IMR-90 (cell line): Measurements from ENCODE around the gene CHRNG. TPM values are rescaled to one million over a fixed set of nuclear protein-coding genes. Genes with fewer than 3 reads are reported as not detected.

Source experiments
- ATAC-seq: fragments of 200-7000 bp; cut with Tn5 transposase; 2 replicates; pipeline ENCODE4 v1.9.1; 2020; ENCODE audit warnings: low read depth, mild to moderate bottlenecking, moderate library complexity
- BruUV-seq: library from RNA; stranded (reverse); fragments of 400-500 nt; replicated peaks from 2 replicates; lab custom pipeline; 2021; lab: Mats Ljungman, UMichigan
- CTCF ChIA-PET: fragments of 300-600 bp; formaldehyde crosslinking; extraction: SDS; loops from one replicate; lab custom pipeline; 2021; ENCODE audit warnings: antibody characterized with exemption; lab: Yijun Ruan, JAX
- POLR2A ChIA-PET: fragments of 300-600 bp; sonication (Branson Sonifier 250); formaldehyde crosslinking; loops from one replicate; lab custom pipeline; 2022; ENCODE audit warnings: antibody characterized with exemption; ENCODE audit not compliant: unreplicated experiment; lab: Charles Lee
- DNase-seq: peaks from one replicate; pipeline ENCODE4 v3.0.0; 2013
- H2AFZ ChIP-seq: replicated peaks from 2 replicates; pipeline ENCODE3; 2013; ENCODE audit warnings: low read length, mild to moderate bottlenecking; ENCODE audit not compliant: poor library complexity
- H2AK5ac ChIP-seq: 2 replicates; pipeline ENCODE4 v1.6.1; 2013; ENCODE audit warnings: low read depth, low read length, inconsistent platforms
- H2AK9ac ChIP-seq: replicated peaks from 2 replicates; pipeline ENCODE3; 2013; ENCODE audit warnings: mild to moderate bottlenecking, low read depth, low read length, moderate library complexity; ENCODE audit not compliant: poor library complexity
- H2BK120ac ChIP-seq: 2 replicates; pipeline ENCODE4 v1.6.1; 2013; ENCODE audit warnings: low read depth, low read length, inconsistent platforms
- H2BK15ac ChIP-seq: 3 replicates; pipeline ENCODE4 v1.6.1; 2013; ENCODE audit warnings: low read depth, low read length, inconsistent platforms
- H2BK20ac ChIP-seq: 2 replicates; pipeline ENCODE4 v1.6.1; 2013; ENCODE audit warnings: low read depth, mild to moderate bottlenecking, inconsistent platforms, low read length, moderate library complexity
- H2BK5ac ChIP-seq: 2 replicates; pipeline ENCODE4 v1.6.1; 2013; ENCODE audit warnings: mild to moderate bottlenecking, low read depth, low read length, inconsistent platforms; ENCODE audit not compliant: poor library complexity, severe bottlenecking
- H3K14ac ChIP-seq: replicated peaks from 2 replicates; pipeline ENCODE4 v1.6.1; 2013; ENCODE audit warnings: low read depth, low read length, inconsistent platforms
- H3K18ac ChIP-seq: 2 replicates; pipeline ENCODE4 v1.6.1; 2013; ENCODE audit warnings: low read depth, low read length, control low read depth
- H3K23ac ChIP-seq: 2 replicates; pipeline ENCODE4 v1.6.1; 2013; ENCODE audit warnings: low read depth, low read length, inconsistent platforms
- H3K27ac ChIP-seq: 2 replicates; pipeline ENCODE4 v1.5.1; 2013; ENCODE audit warnings: mild to moderate bottlenecking, control low read depth, low read length; ENCODE audit not compliant: insufficient read depth
- H3K27me3 ChIP-seq: 2 replicates; pipeline ENCODE4 v1.6.1; 2013; ENCODE audit warnings: low read length; ENCODE audit not compliant: control insufficient read depth, insufficient read depth
- H3K36me3 ChIP-seq: 2 replicates; pipeline ENCODE4 v1.6.1; 2013; ENCODE audit warnings: low read length, mixed read lengths; ENCODE audit not compliant: control insufficient read depth, insufficient read depth
- H3K4ac ChIP-seq: 2 replicates; pipeline ENCODE4 v1.6.1; 2013; ENCODE audit warnings: low read depth, low read length, inconsistent platforms
- H3K4me1 ChIP-seq: 2 replicates; pipeline ENCODE4 v1.6.1; 2013; ENCODE audit warnings: low read length, mixed read lengths; ENCODE audit not compliant: control insufficient read depth, insufficient read depth
- H3K4me2 ChIP-seq: 2 replicates; pipeline ENCODE4 v1.6.1; 2013; ENCODE audit warnings: low read depth, mild to moderate bottlenecking, control low read depth, low read length, moderate library complexity
- H3K4me3 ChIP-seq: 2 replicates; pipeline ENCODE4 v1.5.1; 2013; ENCODE audit warnings: low read depth, mild to moderate bottlenecking, control low read depth, low read length, moderate library complexity; ENCODE audit not compliant: insufficient read depth
- H3K56ac ChIP-seq: 2 replicates; pipeline ENCODE4 v1.6.1; 2013; ENCODE audit warnings: low read length, inconsistent platforms; ENCODE audit not compliant: insufficient read depth; ENCODE audit errors: extremely low read depth
- H3K79me1 ChIP-seq, 2 experiments: 2 replicates each; pipeline ENCODE4 v1.6.1; 2013; ENCODE audit warnings: low read length in 2 of 2, inconsistent platforms in 1 of 2, low read depth in 1 of 2
- H3K9ac ChIP-seq: 2 replicates; pipeline ENCODE4 v1.6.1; 2013; ENCODE audit warnings: low read depth, low read length, control low read depth
- H3K9me1 ChIP-seq: 2 replicates; pipeline ENCODE4 v1.6.1; 2013; ENCODE audit warnings: low read length, inconsistent platforms; ENCODE audit not compliant: insufficient read depth
- H3K9me3 ChIP-seq: 2 replicates; pipeline ENCODE4 v1.6.1; 2013; ENCODE audit warnings: low read length; ENCODE audit not compliant: control insufficient read depth, insufficient read depth
- H4K20me1 ChIP-seq: 2 replicates; pipeline ENCODE4 v1.6.1; 2013; ENCODE audit warnings: low read length, inconsistent platforms; ENCODE audit not compliant: insufficient read depth
- H4K5ac ChIP-seq: 2 replicates; pipeline ENCODE4 v1.6.1; 2013; ENCODE audit warnings: mild to moderate bottlenecking, low read depth, low read length, control low read depth
- H4K8ac ChIP-seq, 2 experiments: 2 replicates each; pipeline ENCODE4 v1.6.1; 2013; ENCODE audit warnings: low read depth in 2 of 2, low read length in 2 of 2, control low read depth in 1 of 2, inconsistent platforms in 1 of 2
- H4K91ac ChIP-seq: 2 replicates; pipeline ENCODE4 v1.6.1; 2013; ENCODE audit warnings: low read depth, low read length, inconsistent platforms; ENCODE audit not compliant: insufficient read depth
- BHLHE40 ChIP-seq: fragments of 150-350 bp; IDR thresholded peaks from 2 replicates; pipeline ENCODE4 v1.6.1; 2016; ENCODE audit warnings: mild to moderate bottlenecking, low read depth, low read length
- CEBPB ChIP-seq: IDR thresholded peaks from 2 replicates; pipeline ENCODE4 v1.6.1; 2012; ENCODE audit warnings: low read depth, low read length, improper control_type of control experiment
- CHD1 ChIP-seq: IDR thresholded peaks from 2 replicates; pipeline ENCODE4 v1.6.1; 2012; ENCODE audit warnings: low read depth, low read length, improper control_type of control experiment
- CTCF ChIP-seq: conservative IDR thresholded peaks from 2 replicates; pipeline ENCODE4 v1.5.1; 2012; ENCODE audit warnings: mild to moderate bottlenecking, low read depth, low read length, improper control_type of control experiment
- ELK1 ChIP-seq: fragments of 150-350 bp; IDR thresholded peaks from 2 replicates; pipeline ENCODE4 v1.6.1; 2016; ENCODE audit warnings: low read depth, mild to moderate bottlenecking, low read length, moderate library complexity, borderline replicate concordance
- FOS ChIP-seq: fragments of 150-350 bp; IDR thresholded peaks from 2 replicates; pipeline ENCODE4 v1.6.1; 2016; ENCODE audit warnings: low read depth, low read length
- MAFK ChIP-seq: IDR thresholded peaks from 2 replicates; pipeline ENCODE4 v1.6.1; 2012; ENCODE audit warnings: low read depth, low read length, improper control_type of control experiment
- MAZ ChIP-seq: IDR thresholded peaks from 2 replicates; pipeline ENCODE4 v1.6.1; 2012; ENCODE audit warnings: low read depth, mild to moderate bottlenecking, low read length, improper control_type of control experiment, moderate library complexity, borderline replicate concordance
- MXI1 ChIP-seq: IDR thresholded peaks from 2 replicates; pipeline ENCODE4 v1.6.1; 2012; ENCODE audit warnings: low read depth, mild to moderate bottlenecking, low read length, moderate library complexity, borderline replicate concordance
- NFE2L2 ChIP-seq: fragments of 150-350 bp; IDR thresholded peaks from 2 replicates; pipeline ENCODE4 v1.6.1; 2016; ENCODE audit warnings: low read depth, mild to moderate bottlenecking, low read length
- POLR2A ChIP-seq: IDR thresholded peaks from 2 replicates; pipeline ENCODE4 v1.6.1; 2012; ENCODE audit warnings: mild to moderate bottlenecking, low read depth, low read length
- RCOR1 ChIP-seq: IDR thresholded peaks from 2 replicates; pipeline ENCODE4 v1.6.1; 2012; ENCODE audit warnings: mild to moderate bottlenecking, low read length, improper control_type of control experiment; ENCODE audit not compliant: insufficient replicate concordance
- RFX5 ChIP-seq: IDR thresholded peaks from 2 replicates; pipeline ENCODE4 v1.8.0; 2012; ENCODE audit warnings: low read depth, mild to moderate bottlenecking, low read length, moderate library complexity
- SMC3 ChIP-seq: fragments of 150-350 bp; IDR thresholded peaks from 2 replicates; pipeline ENCODE4 v1.6.1; 2016; ENCODE audit warnings: low read depth, mild to moderate bottlenecking, antibody characterized with exemption, low read length, moderate library complexity
- USF2 ChIP-seq: fragments of 150-350 bp; IDR thresholded peaks from 2 replicates; pipeline ENCODE4 v1.6.1; 2017; ENCODE audit warnings: mild to moderate bottlenecking, antibody characterized with exemption, low read length, low read depth
- WGBS, 2 experiments: methylation state at CpG; one replicate each; pipeline versions ENCODE4 v1.1.5 to v1.1.7; 2013; ENCODE audit warnings: missing lambda C conversion rate in 2 of 2; ENCODE audit not compliant: insufficient read length in 1 of 2; ENCODE audit errors: extremely low coverage in 2 of 2; 5-methylcytosine and 5-hydroxymethylcytosine counted together
- dilution Hi-C: fragments of 300-500 bp; cut with HindIII; formaldehyde crosslinking; loops from one replicate; pipeline ENCODE4 v1.14.3; 2018; ENCODE audit warnings: low sequenced_read_pairs; ENCODE audit not compliant: unreplicated experiment
- in situ Hi-C: fragments of 300-500 bp; cut with MboI; formaldehyde crosslinking; loops from 3 replicates; pipeline ENCODE4 v1.14.3; 2019; ENCODE audit warnings: low sequenced_read_pairs, inconsistent platforms, mixed read lengths
- intact Hi-C: fragments of 100-400 bp; cut with micrococcal nuclease; formaldehyde crosslinking; loops from 2 replicates; pipeline ENCODE4 v1.10.0; 2022
- polyA plus RNA-seq, 3 experiments: library from polyadenylated mRNA; depleted of rRNA; stranded (reverse); fragments of >200 nt; gene quantifications; 2 replicates each; pipeline ENCODE4 v1.2.3, GENCODE V29; 2012; ENCODE audit warnings: low replicate concordance in 1 of 3
- total RNA-seq: library from RNA; depleted of rRNA; stranded (reverse); fragments of >200 nt; gene quantifications from 2 replicates; pipeline ENCODE4 v1.2.3, GENCODE V29; 2012

Gene CHRNG
- total and polyA plus RNA-seq, 2 of the 4 experiments (the other 2 are of a cell fraction) = not detected

GRCh38 chr2:232573771-232574435, 34.4 kb downstream of the CHRNG start:
- peak overlapping the region; percentile 20; the same call in 1 of the 2 replicates for H2AK5ac ChIP-seq
- H3K4me1 ChIP-seq = peaks cover 6% of the 10 kb centered on the region; the same call in 1 of the 2 replicates
- ATAC-seq (no peak), DNase-seq (no peak)
- 0 out of 2 replicates have a peak overlapping the region, but pooled peaks have one; percentile 29 for H3K23ac ChIP-seq
- no CpG with 5 or more reads among the region's 8 CpGs for WGBS, 2 experiments
- no peak overlapping the region for H2AFZ ChIP-seq
- no peaks in the 10 kb centered on the region for H3K9me3 ChIP-seq
- H3K9me1 ChIP-seq = peaks cover 11% of the 10 kb centered on the region; the same call in 1 of the 2 replicates
- H3K9ac ChIP-seq = no peak overlapping the region
- in situ Hi-C loops (no loop called here), intact Hi-C loops (no loop called here), dilution Hi-C loops (no loop called here)
- no peak overlapping the region for H2BK20ac ChIP-seq
- no TSS peak for BruUV-seq
- H4K8ac ChIP-seq = peak overlapping the region in 1 of 2 experiments; percentile 30; a peak in 2 of 4 replicates
- H3K18ac ChIP-seq = peak overlapping the region; percentile 36; the same call in 1 of the 2 replicates
- peaks cover 6 to 29% of the 10 kb centered on the region in 2 experiments; a peak in 2 of 4 replicates for H3K79me1 ChIP-seq
- TF ChIP-seq POLR2A (no peak), CTCF (no peak), MXI1 (no peak), USF2 (no peak), CEBPB (no peak), NFE2L2 (no peak), MAFK (no peak), FOS (no peak), RFX5 (no peak), BHLHE40 (no peak), RCOR1 (no peak), ELK1 (no peak), CHD1 (no peak), SMC3 (no peak), MAZ (no peak)
- no peaks in the 10 kb centered on the region for H3K27me3 ChIP-seq
- POLR2A ChIA-PET = no interaction called here
- CTCF ChIA-PET = no interaction called here
- H3K14ac ChIP-seq = no peak overlapping the region
- H3K27ac ChIP-seq = no peak overlapping the region
- H2BK15ac ChIP-seq = no peak overlapping the region
- peak overlapping the region; percentile 60 for H2BK5ac ChIP-seq
- H2BK120ac ChIP-seq = peak overlapping the region; percentile 44; the same call in 1 of the 2 replicates
- peak overlapping the region; percentile 24; the same call in 1 of the 2 replicates for H3K4ac ChIP-seq
- H2AK9ac ChIP-seq = peak overlapping the region; percentile 4
- no peaks in the 10 kb centered on the region for H4K20me1 ChIP-seq
- H3K56ac ChIP-seq = no peak overlapping the region
- H3K4me3 ChIP-seq = no peak overlapping the region
- H3K36me3 ChIP-seq = peaks cover 17% of the 10 kb centered on the region
- H3K4me2 ChIP-seq = no peak overlapping the region
- peak overlapping the region; percentile 43; the same call in 1 of the 2 replicates for H4K5ac ChIP-seq
- no peak overlapping the region; the same call in 1 of the 2 replicates for H4K91ac ChIP-seq
